ENCODE measurements around the gene COL18A1. TPM values are rescaled to one million over a fixed set of nuclear protein-coding genes. Genes with fewer than 3 reads are reported as not detected.

COL18A1 gene
- polyA plus RNA-seq, 1 of the 3 experiments (the other 2 are of a cell fraction): 118 TPM

GRCh38 chr21:45412491-45412890 is 7.5 kb downstream of the COL18A1 start:
- ChIA-PET CTCF (interaction anchor here (1.0 to 2.8 kb wide), 3 partner anchors 9 to 272 kb away, joined by 3 to 13 read pairs (median 6); no protein-coding TSS in a partner anchor), POLR2A (no interaction called here)
- 94% methylated on average over 6 of the region's 7 CpGs for WGBS (ENCODE audit: low lambda C conversion rate)

More at GRCh38 chr21:45412491-45412890, 7.5 kb downstream of the COL18A1 start:
- TF ChIP-seq NFIC (IDR thresholded peaks at IDR 0.05; ENCODE audit: borderline replicate concordance) (no peak), FOXM1 (IDR thresholded peaks at IDR 0.05; ENCODE audit: low read depth) (no peak), SIN3A (IDR thresholded peaks at IDR 0.05; ENCODE audit: borderline replicate concordance, low read depth, low read length) (no peak), TAF1 (IDR thresholded peaks at IDR 0.05; ENCODE audit: borderline replicate concordance, low read depth, low read length) (no peak), MEF2A (IDR thresholded peaks at IDR 0.05; ENCODE audit: borderline replicate concordance, low read depth) (no peak), MXI1 (IDR thresholded peaks at IDR 0.05; ENCODE audit: low read depth, low read length) (no peak), NRF1 (IDR thresholded peaks at IDR 0.05; ENCODE audit: low read depth, low read length) (no peak), PBX3 (IDR thresholded peaks at IDR 0.05) (no peak), TEAD4 (IDR thresholded peaks at IDR 0.05; ENCODE audit: borderline replicate concordance, insufficient read depth) (no peak), GATA2 (CRISPR knock-in tag; IDR thresholded peaks at IDR 0.05) (no peak), REST (IDR thresholded peaks at IDR 0.05; ENCODE audit: low read depth, low read length) (no peak), YY1 (IDR thresholded peaks at IDR 0.05; ENCODE audit: low read depth) (no peak), TCF12 (IDR thresholded peaks at IDR 0.05) (no peak), USF1 (IDR thresholded peaks at IDR 0.05; ENCODE audit: borderline replicate concordance, low read depth) (no peak), POLR2AphosphoS5 (IDR thresholded peaks at IDR 0.05; ENCODE audit: low read depth, low read length) (no peak), EZH2phosphoT487 (IDR thresholded peaks at IDR 0.05; ENCODE audit: borderline replicate concordance, low read depth) (no peak), EP300 (IDR thresholded peaks at IDR 0.05; ENCODE audit: borderline replicate concordance in 1 of 2, low read depth in 1 of 2, low read length in 1 of 2) (no peak)
- TF ChIP-seq, protein P1, sequence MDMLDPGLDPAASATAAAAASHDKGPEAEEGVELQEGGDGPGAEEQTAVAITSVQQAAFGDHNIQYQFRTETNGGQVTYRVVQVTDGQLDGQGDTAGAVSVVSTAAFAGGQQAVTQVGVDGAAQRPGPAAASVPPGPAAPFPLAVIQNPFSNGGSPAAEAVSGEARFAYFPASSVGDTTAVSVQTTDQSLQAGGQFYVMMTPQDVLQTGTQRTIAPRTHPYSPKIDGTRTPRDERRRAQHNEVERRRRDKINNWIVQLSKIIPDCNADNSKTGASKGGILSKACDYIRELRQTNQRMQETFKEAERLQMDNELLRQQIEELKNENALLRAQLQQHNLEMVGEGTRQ (IDR thresholded peaks at IDR 0.05; ENCODE audit: borderline replicate concordance, low read depth, low read length): no peak
- TF ChIP-seq, protein P2, sequence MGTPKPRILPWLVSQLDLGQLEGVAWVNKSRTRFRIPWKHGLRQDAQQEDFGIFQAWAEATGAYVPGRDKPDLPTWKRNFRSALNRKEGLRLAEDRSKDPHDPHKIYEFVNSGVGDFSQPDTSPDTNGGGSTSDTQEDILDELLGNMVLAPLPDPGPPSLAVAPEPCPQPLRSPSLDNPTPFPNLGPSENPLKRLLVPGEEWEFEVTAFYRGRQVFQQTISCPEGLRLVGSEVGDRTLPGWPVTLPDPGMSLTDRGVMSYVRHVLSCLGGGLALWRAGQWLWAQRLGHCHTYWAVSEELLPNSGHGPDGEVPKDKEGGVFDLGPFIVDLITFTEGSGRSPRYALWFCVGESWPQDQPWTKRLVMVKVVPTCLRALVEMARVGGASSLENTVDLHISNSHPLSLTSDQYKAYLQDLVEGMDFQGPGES (IDR thresholded peaks at IDR 0.05; ENCODE audit: low read depth, low read length): no peak
- peaks cover 97% of the 10 kb centered on the region for H3K79me2 ChIP-seq (ENCODE audit: insufficient read depth)
- H4K20me1 ChIP-seq (ENCODE audit: insufficient read depth): peaks cover 99% of the 10 kb centered on the region
- no peak overlapping the region for H3K27ac ChIP-seq (ENCODE audit: low read depth in 2 of 2, low read length in 1 of 2)
- H3F3A ChIP-seq (replicated peaks; ENCODE audit: insufficient read depth): no peaks in the 10 kb centered on the region
- no peaks in the 10 kb centered on the region for H3K9me3 ChIP-seq
- H3K4me1 ChIP-seq (ENCODE audit: control insufficient read depth in 1 of 2, insufficient read depth in 2 of 2, low read depth in 1 of 2, low read length in 1 of 2): peaks cover 0 to 33% of the 10 kb centered on the region in 2 experiments; a peak in 1 of 4 replicates
- no peak for DNase-seq
- H3K4me2 ChIP-seq: no peak overlapping the region
- H3K27me3 ChIP-seq (ENCODE audit: insufficient read depth): no peaks in the 10 kb centered on the region
- H3K4me3 ChIP-seq (ENCODE audit: low read depth in 2 of 2, low read length in 1 of 2): no peak overlapping the region
- H2AFZ ChIP-seq (ENCODE audit: low read depth): no peak overlapping the region
- no peak overlapping the region for H3K9ac ChIP-seq
- H3K9me2 ChIP-seq: no peaks in the 10 kb centered on the region
- H3K36me3 ChIP-seq (replicated peaks in 1 of 2; ENCODE audit: control insufficient read depth in 1 of 2, insufficient read depth in 2 of 2, low read length in 1 of 2): peaks cover 6 to 18% of the 10 kb centered on the region in 2 experiments
